B cell (primary cell): Measurements from ENCODE around the gene PICK1. TPM values are rescaled to one million over a fixed set of nuclear protein-coding genes. Genes with fewer than 3 reads are reported as not detected.

Source experiments
- ATAC-seq: fragments of 200-7000 bp; cut with Tn5 transposase; one replicate; pipeline ENCODE4 v1.10.0; 2021; ENCODE audit warnings: low read depth, mild to moderate bottlenecking, moderate number of reproducible peaks, moderate library complexity
- CTCF ChIA-PET: fragments of 350-600 bp; sonication (Branson Sonifier 250); formaldehyde crosslinking; loops from one replicate; lab custom pipeline; 2021; ENCODE audit warnings: antibody characterized with exemption, inconsistent platforms; lab: Charles Lee
- POLR2A ChIA-PET: fragments of 350-600 bp; sonication (Branson Sonifier 250); formaldehyde crosslinking; loops from one replicate; lab custom pipeline; 2021; ENCODE audit warnings: antibody characterized with exemption; lab: Charles Lee
- DNase-seq: peaks from one replicate; pipeline ENCODE4 v3.0.0; 2013
- H2AFZ ChIP-seq: 2 replicates; pipeline ENCODE4 v1.6.1; 2012; ENCODE audit warnings: mild to moderate bottlenecking, low read depth, low read length; ENCODE audit not compliant: insufficient read depth, poor library complexity, severe bottlenecking
- H3K27ac ChIP-seq, 2 donors: 1 replicate in 1 of 2; 2 replicates in 1 of 2; pipeline ENCODE4 v1.5.1; 2012 to 2013; ENCODE audit warnings: low read length in 2 of 2, mild to moderate bottlenecking in 2 of 2, moderate library complexity in 1 of 2
- H3K27me3 ChIP-seq, 4 experiments: fragments of 200-600 bp in 1 of 4; sonication (generic) in 1 of 4; replicated peaks in 1 of 4; 1 replicate in 2 of 4; 2 replicates in 2 of 4; pipeline versions ENCODE4 v1.6.1 to v1.7.0; 2013 to 2016; ENCODE audit warnings: low read length in 3 of 4, mild to moderate bottlenecking in 2 of 4, mixed read lengths in 1 of 4, moderate library complexity in 1 of 4; ENCODE audit not compliant: insufficient read depth in 4 of 4, control insufficient read depth in 3 of 4; ENCODE audit errors: control extremely low read depth in 1 of 4
- H3K36me3 ChIP-seq, 2 experiments: replicated peaks in 1 of 2; 1 replicate in 1 of 2; 2 replicates in 1 of 2; pipeline versions ENCODE4 v1.6.1 to v1.7.1; 2013; ENCODE audit warnings: low read length in 1 of 2; ENCODE audit not compliant: insufficient read depth in 2 of 2, control insufficient read depth in 1 of 2; ENCODE audit errors: control extremely low read depth in 1 of 2, extremely low read depth in 1 of 2
- H3K4me1 ChIP-seq, 2 donors: fragments of 200-600 bp in 1 of 2; sonication (generic) in 1 of 2; 1 replicate in 1 of 2; 2 replicates in 1 of 2; pipeline versions ENCODE4 v1.5.1 to v1.6.1; 2013 to 2017; ENCODE audit warnings: low read length in 2 of 2; ENCODE audit not compliant: control insufficient read depth in 2 of 2, insufficient read depth in 2 of 2
- H3K4me2 ChIP-seq: replicated peaks from 2 replicates; pipeline ENCODE3; 2012; ENCODE audit warnings: mild to moderate bottlenecking, low read depth, low read length; ENCODE audit not compliant: poor library complexity, severe bottlenecking
- H3K4me3 ChIP-seq, 5 experiments: fragments of 200-600 bp in 1 of 5; sonication (generic) in 1 of 5; 1 replicate in 3 of 5; 2 replicates in 2 of 5; pipeline versions ENCODE4 v1.5.1 to v1.7.0; 2011 to 2016; ENCODE audit warnings: low read length in 4 of 5, mild to moderate bottlenecking in 4 of 5, low read depth in 2 of 5, control low read depth in 1 of 5, moderate library complexity in 1 of 5; ENCODE audit not compliant: insufficient read depth in 1 of 5; ENCODE audit errors: control extremely low read depth in 1 of 5, extremely low read depth in 1 of 5
- H3K79me2 ChIP-seq: fragments of 200-600 bp; sonication (generic); one replicate; pipeline ENCODE4 v1.6.0; 2016; ENCODE audit warnings: low read length; ENCODE audit not compliant: control insufficient read depth, insufficient read depth
- H3K9ac ChIP-seq: fragments of 200-600 bp; sonication (generic); 2 replicates; pipeline ENCODE4 v1.6.1; 2017; ENCODE audit warnings: mild to moderate bottlenecking, low read length, moderate library complexity
- H3K9me3 ChIP-seq, 3 donors: one replicate each; pipeline versions ENCODE4 v1.6.1 to v1.7.1; 2013; ENCODE audit warnings: low read length in 2 of 3; ENCODE audit not compliant: control insufficient read depth in 2 of 3, insufficient read depth in 1 of 3; ENCODE audit errors: control extremely low read depth in 1 of 3
- H4K20me1 ChIP-seq: 2 replicates; pipeline ENCODE4 v1.6.0; 2012; ENCODE audit warnings: mild to moderate bottlenecking, low read length; ENCODE audit not compliant: insufficient read depth, control insufficient read depth, poor library complexity, severe bottlenecking
- H3K27ac Mint-ChIP-seq: one replicate; pipeline ENCODE4 v1.8.0; 2021; ENCODE audit warnings: mixed read lengths
- H3K27me3 Mint-ChIP-seq: one replicate; pipeline ENCODE4 v1.8.0; 2021; ENCODE audit warnings: mixed read lengths
- H3K4me1 Mint-ChIP-seq: one replicate; pipeline ENCODE4 v1.8.0; 2021; ENCODE audit warnings: mixed read lengths
- H3K4me3 Mint-ChIP-seq: one replicate; pipeline ENCODE4 v1.8.0; 2021; ENCODE audit warnings: mixed read lengths
- H3K9me3 Mint-ChIP-seq: one replicate; pipeline ENCODE4 v1.8.0; 2022; ENCODE audit warnings: mixed read lengths; ENCODE audit not compliant: insufficient read depth
- CTCF ChIP-seq: fragments of 200-600 bp; IDR thresholded peaks from one replicate; pipeline ENCODE4 v1.8.0; 2022; ENCODE audit warnings: antibody characterized with exemption, mild to moderate bottlenecking
- EZH2 ChIP-seq: IDR thresholded peaks from 2 replicates; pipeline ENCODE4 v1.6.1; 2012; ENCODE audit warnings: borderline replicate concordance, low read depth, mild to moderate bottlenecking, moderate library complexity, low read length; ENCODE audit not compliant: insufficient read depth, poor library complexity, severe bottlenecking
- WGBS: methylation state at CpG from one replicate; pipeline ENCODE4 v1.1.5; 2013; ENCODE audit warnings: missing lambda C conversion rate; ENCODE audit not compliant: insufficient coverage; 5-methylcytosine and 5-hydroxymethylcytosine counted together
- intact Hi-C: fragments of 100-400 bp; cut with micrococcal nuclease; formaldehyde crosslinking; loops from one replicate; pipeline ENCODE4 v1.10.0; 2022
- polyA plus RNA-seq: library from polyadenylated mRNA; depleted of rRNA; stranded (reverse); fragments of >200 nt; gene quantifications from 2 replicates; pipeline ENCODE4 v1.2.3, GENCODE V29; 2012
- total RNA-seq, 2 donors: library from RNA; stranded (reverse); fragments of 120-200 nt in 1 of 2; gene quantifications; 1 replicate in 1 of 2; 2 replicates in 1 of 2; pipeline versions ENCODE4 v1.2.3 to v1.2.4, GENCODE V29; 2013 to 2022

The PICK1 gene
- total and polyA plus RNA-seq, 2 donors (not counting 1 experiment from before 2014, with no cell fraction given): 34.2 to 37.4 TPM

- Histone ChIP-seq H3K27me3 (no peaks in the 10 kb centered on the region), H3K9ac (no peak overlapping the region), H3K4me1 (peaks cover 0 to 3% of the 10 kb centered on the region in 2 donors), H3K9me3 (peaks cover 0 to 7% (median 0%) of the 10 kb centered on the region in 3 donors), H2AFZ (no peak overlapping the region), H4K20me1 (no peaks in the 10 kb centered on the region), H3K4me2 (no peak overlapping the region), H3K79me2 (no peaks in the 10 kb centered on the region), H3K27ac (no peak overlapping the region), H3K36me3 (peaks cover 0 to 9% of the 10 kb centered on the region in 2 experiments), H3K4me3 (no peak overlapping the region)
- intact Hi-C loops: loop anchor here (5.0 kb wide), 1 partner anchor 91 kb away; the partner anchor contains the start of gene MAFF
- POLR2A ChIA-PET: no interaction called here
- WGBS: 90% methylated on average over 26 of the region's 30 CpGs
- CTCF ChIA-PET: no interaction called here
- Mint-ChIP-seq H3K4me1 (peaks cover 2% of the 10 kb centered on the region), H3K4me3 (no peak overlapping the region), H3K9me3 (no peaks in the 10 kb centered on the region), H3K27me3 (no peaks in the 10 kb centered on the region), H3K27ac (no peak overlapping the region)
- ATAC-seq (no peak), DNase-seq (no peak)
- TF ChIP-seq EZH2: no peak
- no peak for TF ChIP-seq CTCF
Observed at GRCh38 chr22:38110863-38111852, 54.0 kb downstream of the PICK1 start.

GRCh38 chr22:38111925-38112355 is 54.7 kb downstream of the PICK1 start:
- Histone ChIP-seq H4K20me1 (no peaks in the 10 kb centered on the region), H3K27ac (no peak overlapping the region), H3K4me3 (no peak overlapping the region), H3K4me1 (peaks cover 0 to 3% of the 10 kb centered on the region in 2 donors), H3K4me2 (no peak overlapping the region), H3K79me2 (no peaks in the 10 kb centered on the region), H2AFZ (no peak overlapping the region), H3K27me3 (no peaks in the 10 kb centered on the region), H3K36me3 (peaks cover 0 to 9% of the 10 kb centered on the region in 2 experiments), H3K9ac (no peak overlapping the region), H3K9me3 (peaks cover 0 to 7% (median 0%) of the 10 kb centered on the region in 3 donors)
- Mint-ChIP-seq H3K4me1 (peaks cover 2% of the 10 kb centered on the region), H3K4me3 (no peak overlapping the region), H3K9me3 (no peaks in the 10 kb centered on the region), H3K27ac (no peak overlapping the region), H3K27me3 (no peaks in the 10 kb centered on the region)
- intact Hi-C loops: loop anchor here (5.0 kb wide), 1 partner anchor 90 kb away; the partner anchor contains the start of gene MAFF
- DNase-seq (no peak), ATAC-seq (no peak)
- 95% methylated on average over 11 of the region's 11 CpGs for WGBS
- TF ChIP-seq EZH2 (no peak), CTCF (no peak)
- ChIA-PET POLR2A (no interaction called here), CTCF (no interaction called here)
